ENCODE results near the gene ASB11.

The ASB11 gene

DNA sequence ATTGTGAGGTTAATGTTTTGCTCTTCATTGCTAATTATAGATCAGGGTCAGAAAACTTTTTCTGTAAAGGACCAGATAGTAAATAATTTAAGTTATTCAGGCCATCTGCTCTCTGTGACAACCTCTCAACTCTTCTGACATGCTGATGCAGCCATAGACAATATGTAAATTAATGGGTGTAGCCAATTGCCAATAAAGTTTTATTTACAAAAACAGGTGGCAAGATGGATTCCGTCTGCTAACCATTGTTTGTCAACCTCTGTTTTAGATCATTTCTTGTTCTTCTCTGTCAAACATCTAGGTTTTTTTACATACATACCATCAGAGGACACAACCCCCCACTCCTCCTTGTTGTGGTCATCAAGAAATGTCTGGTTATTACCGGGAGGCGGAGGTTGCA lies 79.3 kb downstream of the ASB11 start:
- no peaks in the 10 kb centered on the region for H3K79me2 ChIP-seq (ENCODE audit: control insufficient read depth, low read length)
- no peaks in the 10 kb centered on the region for H3K36me3 ChIP-seq (ENCODE audit: control insufficient read depth, low read length)
- no peaks in the 10 kb centered on the region for H3K9me2 ChIP-seq (replicated peaks; ENCODE audit: control insufficient read depth, low read length)
- no peak overlapping the region for H3K4me2 ChIP-seq (ENCODE audit: low read length)
- no peaks in the 10 kb centered on the region for H3K9me3 ChIP-seq (ENCODE audit: control insufficient read depth, insufficient read depth, low read length)
- TF ChIP-seq, protein P1, sequence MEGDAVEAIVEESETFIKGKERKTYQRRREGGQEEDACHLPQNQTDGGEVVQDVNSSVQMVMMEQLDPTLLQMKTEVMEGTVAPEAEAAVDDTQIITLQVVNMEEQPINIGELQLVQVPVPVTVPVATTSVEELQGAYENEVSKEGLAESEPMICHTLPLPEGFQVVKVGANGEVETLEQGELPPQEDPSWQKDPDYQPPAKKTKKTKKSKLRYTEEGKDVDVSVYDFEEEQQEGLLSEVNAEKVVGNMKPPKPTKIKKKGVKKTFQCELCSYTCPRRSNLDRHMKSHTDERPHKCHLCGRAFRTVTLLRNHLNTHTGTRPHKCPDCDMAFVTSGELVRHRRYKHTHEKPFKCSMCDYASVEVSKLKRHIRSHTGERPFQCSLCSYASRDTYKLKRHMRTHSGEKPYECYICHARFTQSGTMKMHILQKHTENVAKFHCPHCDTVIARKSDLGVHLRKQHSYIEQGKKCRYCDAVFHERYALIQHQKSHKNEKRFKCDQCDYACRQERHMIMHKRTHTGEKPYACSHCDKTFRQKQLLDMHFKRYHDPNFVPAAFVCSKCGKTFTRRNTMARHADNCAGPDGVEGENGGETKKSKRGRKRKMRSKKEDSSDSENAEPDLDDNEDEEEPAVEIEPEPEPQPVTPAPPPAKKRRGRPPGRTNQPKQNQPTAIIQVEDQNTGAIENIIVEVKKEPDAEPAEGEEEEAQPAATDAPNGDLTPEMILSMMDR (IDR thresholded peaks at IDR 0.05; ENCODE audit: low read depth, low read length, poor library complexity, severe bottlenecking): no peak
- TF ChIP-seq EZH2phosphoT487 (IDR thresholded peaks at IDR 0.05; ENCODE audit: borderline replicate concordance, low read length): no peak
- no peak overlapping the region for H3K4me3 ChIP-seq (ENCODE audit: low read length)
- no peaks in the 10 kb centered on the region for H3K27me3 ChIP-seq (ENCODE audit: control insufficient read depth, low read length)
- H3F3A ChIP-seq (ENCODE audit: control insufficient read depth, insufficient read depth): no peaks in the 10 kb centered on the region
- no peaks in the 10 kb centered on the region for H4K20me1 ChIP-seq (ENCODE audit: control insufficient read depth, insufficient read depth, low read depth, low read length)
- no peak overlapping the region for H3K27ac ChIP-seq (ENCODE audit: low read depth, low read length)
- H3K4me1 ChIP-seq (ENCODE audit: control insufficient read depth, low read length): no peaks in the 10 kb centered on the region

DNA sequence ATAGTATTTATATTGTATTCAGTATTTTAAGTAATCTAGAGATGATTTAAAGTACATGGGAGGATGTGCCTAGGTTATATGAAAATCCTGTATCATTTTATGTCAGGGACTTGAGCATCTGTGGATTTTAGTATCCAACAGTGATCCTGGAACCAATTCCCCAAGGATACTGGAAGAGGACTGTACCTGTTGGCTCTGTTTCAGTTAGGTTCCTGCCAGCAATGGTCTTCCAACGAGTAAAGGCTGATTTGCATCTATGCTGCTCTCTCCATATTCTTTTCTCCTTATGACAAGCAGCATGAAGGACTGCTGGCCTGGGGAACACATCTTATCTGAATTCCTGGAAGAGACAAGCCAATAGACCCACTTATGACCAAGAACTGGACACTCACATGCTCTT lies 80.4 kb downstream of the ASB11 start:
- no peak for TF ChIP-seq EZH2phosphoT487 (IDR thresholded peaks at IDR 0.05; ENCODE audit: borderline replicate concordance, low read length)
- TF ChIP-seq, protein P1 (IDR thresholded peaks at IDR 0.05; ENCODE audit: low read depth, low read length, poor library complexity, severe bottlenecking): no peak
- H3K27me3 ChIP-seq (ENCODE audit: control insufficient read depth, low read length): no peaks in the 10 kb centered on the region

DNA sequence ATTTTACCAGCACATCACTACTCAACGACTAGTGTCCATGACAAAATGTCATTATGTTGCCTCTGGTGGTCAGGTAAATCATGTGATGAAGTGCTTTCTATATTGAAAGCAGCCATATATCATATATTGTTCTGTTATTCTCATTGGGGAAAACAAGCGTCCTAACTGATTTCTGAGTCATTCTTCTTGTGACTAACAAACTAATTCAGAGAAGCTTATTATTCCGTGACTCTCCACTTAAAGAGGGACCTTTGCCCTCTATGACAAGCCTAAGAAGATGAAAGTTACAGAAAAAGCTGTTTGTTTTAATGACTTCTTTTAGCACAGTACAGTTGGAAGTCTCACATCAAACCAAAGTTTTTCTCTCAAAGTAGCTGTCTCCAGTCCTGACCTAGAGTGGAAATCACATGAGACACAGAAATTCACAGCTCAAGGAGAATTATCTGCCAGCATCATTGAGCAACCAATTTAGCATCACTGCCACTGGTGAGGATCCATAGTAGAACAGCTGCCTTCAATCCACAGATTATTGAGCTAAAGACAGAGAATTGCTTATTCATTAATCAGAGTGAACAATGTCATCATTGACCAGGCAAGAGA lies 81.9 kb downstream of the ASB11 start:
- Histone ChIP-seq H3K4me2 (ENCODE audit: low read length) (no peak overlapping the region), H3K4me1 (ENCODE audit: control insufficient read depth, low read length) (no peaks in the 10 kb centered on the region), H3K79me2 (ENCODE audit: control insufficient read depth, low read length) (no peaks in the 10 kb centered on the region), H3F3A (ENCODE audit: control insufficient read depth, insufficient read depth) (no peaks in the 10 kb centered on the region), H3K27me3 (ENCODE audit: control insufficient read depth, low read length) (no peaks in the 10 kb centered on the region), H4K20me1 (ENCODE audit: control insufficient read depth, insufficient read depth, low read depth, low read length) (no peaks in the 10 kb centered on the region), H3K9me3 (ENCODE audit: control insufficient read depth, insufficient read depth, low read length) (no peaks in the 10 kb centered on the region), H3K4me3 (ENCODE audit: low read length) (no peak overlapping the region), H3K27ac (ENCODE audit: low read depth, low read length) (no peak overlapping the region), H3K9me2 (replicated peaks; ENCODE audit: control insufficient read depth, low read length) (no peaks in the 10 kb centered on the region), H3K36me3 (ENCODE audit: control insufficient read depth, low read length) (no peaks in the 10 kb centered on the region)
- TF ChIP-seq, protein P1 (IDR thresholded peaks at IDR 0.05; ENCODE audit: low read depth, low read length, poor library complexity, severe bottlenecking): no peak
- TF ChIP-seq EZH2phosphoT487 (IDR thresholded peaks at IDR 0.05; ENCODE audit: borderline replicate concordance, low read length): no peak

More for the DNA sequence above, 80.4 kb downstream of the ASB11 start:
- Histone ChIP-seq H3K9me3 (ENCODE audit: control insufficient read depth, insufficient read depth, low read length) (no peaks in the 10 kb centered on the region), H4K20me1 (ENCODE audit: control insufficient read depth, insufficient read depth, low read depth, low read length) (no peaks in the 10 kb centered on the region), H3K27ac (ENCODE audit: low read depth, low read length) (no peak overlapping the region), H3F3A (ENCODE audit: control insufficient read depth, insufficient read depth) (no peaks in the 10 kb centered on the region), H3K4me1 (ENCODE audit: control insufficient read depth, low read length) (no peaks in the 10 kb centered on the region), H3K4me3 (ENCODE audit: low read length) (no peak overlapping the region), H3K36me3 (ENCODE audit: control insufficient read depth, low read length) (no peaks in the 10 kb centered on the region), H3K79me2 (ENCODE audit: control insufficient read depth, low read length) (no peaks in the 10 kb centered on the region), H3K4me2 (ENCODE audit: low read length) (no peak overlapping the region), H3K9me2 (replicated peaks; ENCODE audit: control insufficient read depth, low read length) (no peaks in the 10 kb centered on the region)
